WERI-Rb-1 (cell line): ENCODE results near the gene PIANP.

ENCODE experiments used
- DNase-seq: peaks from one replicate; pipeline ENCODE4 v3.0.0-alpha.2; 2020
- H3K27ac ChIP-seq: fragments of 250-450 bp; sonication (Bioruptor Pico); 2 replicates; pipeline ENCODE4 v1.5.1; 2020; ENCODE audit warnings: mild to moderate bottlenecking, moderate library complexity
- H3K27me3 ChIP-seq: fragments of 250-450 bp; sonication (Bioruptor Pico); 2 replicates; pipeline ENCODE4 v1.5.1; 2021; ENCODE audit warnings: mild to moderate bottlenecking, low read depth, moderate library complexity; ENCODE audit not compliant: insufficient read depth, severe bottlenecking
- H3K36me3 ChIP-seq: fragments of 250-450 bp; sonication (Bioruptor Pico); 2 replicates; pipeline ENCODE4 v1.5.1; 2020; ENCODE audit warnings: mild to moderate bottlenecking, moderate library complexity
- H3K4me3 ChIP-seq: 2 replicates; pipeline ENCODE4 v1.5.1; 2011; ENCODE audit warnings: low read depth, mild to moderate bottlenecking, control low read depth, low read length
- H3K9me3 ChIP-seq: fragments of 250-450 bp; sonication (Bioruptor Pico); 2 replicates; pipeline ENCODE4 v1.5.1; 2021; ENCODE audit warnings: mild to moderate bottlenecking, moderate library complexity; ENCODE audit not compliant: severe bottlenecking
- CTCF ChIP-seq: IDR thresholded peaks from 2 replicates; pipeline ENCODE4 v1.5.1; 2011; ENCODE audit warnings: low read depth, mild to moderate bottlenecking, control low read depth, inconsistent platforms, low read length

Gene PIANP

GRCh38 chr12:6698352-6699046 lies 2.1 kb downstream of the PIANP start:
- no peak overlapping the region for H3K4me3 ChIP-seq
- DNase-seq: no peak
- TF ChIP-seq CTCF: no peak
- H3K9me3 ChIP-seq: no peaks in the 10 kb centered on the region
- no peaks in the 10 kb centered on the region for H3K27me3 ChIP-seq
- no peak overlapping the region for H3K27ac ChIP-seq
- H3K36me3 ChIP-seq: peaks cover 3% of the 10 kb centered on the region

GRCh38 chr12:6697584-6698351 lies 2.8 kb downstream of the PIANP start:
- no peaks in the 10 kb centered on the region for H3K27me3 ChIP-seq
- TF ChIP-seq CTCF: peak; percentile 85
- peaks cover 3% of the 10 kb centered on the region for H3K36me3 ChIP-seq
- H3K4me3 ChIP-seq: no peak overlapping the region
- DNase-seq: peak; percentile 65
- no peaks in the 10 kb centered on the region for H3K9me3 ChIP-seq
- no peak overlapping the region for H3K27ac ChIP-seq

DNA sequence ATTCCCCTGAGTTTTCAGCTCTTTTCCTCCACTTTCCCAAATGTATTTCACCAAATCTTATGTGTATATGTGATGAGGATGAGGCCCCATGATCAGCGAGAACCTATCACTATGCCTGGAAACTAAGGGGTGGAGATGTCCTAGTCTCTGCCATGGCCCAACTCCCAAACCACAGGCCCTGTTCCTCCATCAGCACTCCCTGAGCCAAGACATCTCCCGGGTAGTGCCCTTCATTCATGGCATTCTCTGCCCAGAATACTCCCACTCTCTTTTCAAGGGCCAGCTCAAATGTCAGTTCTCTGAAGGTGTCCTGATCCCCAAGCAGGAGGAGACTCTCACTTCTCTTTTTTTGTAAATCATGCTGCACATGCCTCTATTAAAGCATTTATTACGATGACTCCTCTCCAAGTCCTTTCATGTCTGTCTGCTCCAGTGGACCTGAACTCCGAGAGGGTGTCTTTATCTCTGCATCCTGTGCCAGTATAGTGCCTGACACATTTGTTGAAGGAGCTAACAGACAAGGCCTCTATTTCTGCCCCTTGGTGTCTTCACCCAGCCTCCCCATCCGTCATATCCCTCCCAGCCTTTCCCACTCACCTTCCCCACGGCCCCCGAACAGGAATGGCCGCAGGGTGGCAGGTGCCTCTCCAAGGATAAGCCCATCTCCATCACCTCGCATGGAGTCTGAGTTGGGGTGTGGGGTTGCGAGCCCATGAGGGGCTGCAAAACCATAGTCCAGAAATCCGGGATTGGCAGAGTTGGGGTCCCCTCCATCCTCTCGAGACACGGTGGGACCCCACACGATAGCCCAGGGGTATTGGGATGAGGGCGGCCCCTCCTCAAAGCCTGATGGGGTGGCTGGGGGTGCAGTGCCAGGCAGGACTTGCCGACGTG lies 3.7 kb downstream of the PIANP start:
- Histone ChIP-seq H3K4me3 (no peak overlapping the region), H3K36me3 (peaks cover 3% of the 10 kb centered on the region), H3K27me3 (no peaks in the 10 kb centered on the region), H3K9me3 (no peaks in the 10 kb centered on the region), H3K27ac (no peak overlapping the region)
- DNase-seq: no peak
- no peak for TF ChIP-seq CTCF

GRCh38 chr12:6695313-6696045 lies 5.1 kb downstream of the PIANP start:
- no peak for DNase-seq
- Histone ChIP-seq H3K9me3 (no peaks in the 10 kb centered on the region), H3K4me3 (no peak overlapping the region), H3K27ac (no peak overlapping the region), H3K36me3 (peaks cover 3% of the 10 kb centered on the region), H3K27me3 (no peaks in the 10 kb centered on the region)
- no peak for TF ChIP-seq CTCF

- Histone ChIP-seq H3K36me3 (peaks cover 3% of the 10 kb centered on the region), H3K27ac (no peak overlapping the region)
- TF ChIP-seq CTCF: no peak
Observed at GRCh38 chr12:6694701-6695100, 5.9 kb downstream of the PIANP start.

More at GRCh38 chr12:6694701-6695100, 5.9 kb downstream of the PIANP start:
- Histone ChIP-seq H3K4me3 (no peak overlapping the region), H3K9me3 (no peaks in the 10 kb centered on the region), H3K27me3 (no peaks in the 10 kb centered on the region)
- DNase-seq: no peak
